ENCODE results near the gene LAMA4. TPM values are rescaled to one million over a fixed set of nuclear protein-coding genes. Genes with fewer than 3 reads are reported as not detected.

LAMA4 gene
- total and polyA plus RNA-seq, 2 donors = 101 to 426 TPM

GRCh38 chr6:112286500-112287144 lies 32.3 kb upstream of the LAMA4 start:
- DNase-seq (ENCODE audit: extremely low spot score) = no peak
- Histone ChIP-seq H3K4me3 (ENCODE audit: low read depth, low read length) (no peak overlapping the region), H3K36me3 (ENCODE audit: insufficient read depth) (no peaks in the 10 kb centered on the region), H3K27ac (ENCODE audit: low read depth) (no peak overlapping the region), H3K4me1 (ENCODE audit: insufficient read depth) (no peaks in the 10 kb centered on the region)
- 39% methylated on average over 1 of the region's 1 CpG for WGBS

GRCh38 chr6:112286010-112286409 lies 31.6 kb upstream of the LAMA4 start:
- no peak overlapping the region for H3K4me3 ChIP-seq (ENCODE audit: low read depth, low read length)
- no peak for DNase-seq (ENCODE audit: extremely low spot score)
- 85% methylated on average over 2 of the region's 2 CpGs for WGBS
- no peaks in the 10 kb centered on the region for H3K4me1 ChIP-seq (ENCODE audit: insufficient read depth)
- no peak overlapping the region for H3K27ac ChIP-seq (ENCODE audit: low read depth)
- no peaks in the 10 kb centered on the region for H3K36me3 ChIP-seq (ENCODE audit: insufficient read depth)

GRCh38 chr6:112284603-112285002 lies 30.2 kb upstream of the LAMA4 start:
- H3K4me1 ChIP-seq (ENCODE audit: insufficient read depth) = no peaks in the 10 kb centered on the region

DNA sequence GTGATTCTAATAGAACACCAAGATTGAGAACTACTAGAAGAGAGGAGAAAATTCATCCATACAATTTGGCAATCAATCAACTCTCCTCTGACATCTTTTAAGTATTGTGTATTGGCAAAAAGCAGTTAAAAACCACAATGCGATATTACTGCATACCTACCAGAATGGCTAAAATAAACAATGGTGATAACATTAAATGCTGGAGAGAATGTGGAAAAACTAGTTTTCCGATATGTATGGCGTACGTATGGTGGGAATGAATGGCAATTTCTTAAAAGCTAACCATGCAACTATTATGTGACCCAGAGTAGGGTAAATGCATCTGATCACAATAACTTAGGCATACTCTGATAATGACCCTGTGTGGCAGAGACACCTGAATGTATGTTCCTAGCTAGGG lies 29.3 kb upstream of the LAMA4 start:
- DNase-seq (ENCODE audit: extremely low spot score) = no peak
- H3K36me3 ChIP-seq (ENCODE audit: insufficient read depth) = no peaks in the 10 kb centered on the region
- no peaks in the 10 kb centered on the region for H3K4me1 ChIP-seq (ENCODE audit: insufficient read depth)
- WGBS = 86% methylated on average over 4 of the region's 4 CpGs
- no peak overlapping the region for H3K4me3 ChIP-seq (ENCODE audit: low read depth, low read length)
- no peak overlapping the region for H3K27ac ChIP-seq (ENCODE audit: low read depth)

More at GRCh38 chr6:112284603-112285002, 30.2 kb upstream of the LAMA4 start:
- Histone ChIP-seq H3K36me3 (ENCODE audit: insufficient read depth) (no peaks in the 10 kb centered on the region), H3K4me3 (ENCODE audit: low read depth, low read length) (no peak overlapping the region), H3K27ac (ENCODE audit: low read depth) (no peak overlapping the region)
- no peak for DNase-seq (ENCODE audit: extremely low spot score)

DNA sequence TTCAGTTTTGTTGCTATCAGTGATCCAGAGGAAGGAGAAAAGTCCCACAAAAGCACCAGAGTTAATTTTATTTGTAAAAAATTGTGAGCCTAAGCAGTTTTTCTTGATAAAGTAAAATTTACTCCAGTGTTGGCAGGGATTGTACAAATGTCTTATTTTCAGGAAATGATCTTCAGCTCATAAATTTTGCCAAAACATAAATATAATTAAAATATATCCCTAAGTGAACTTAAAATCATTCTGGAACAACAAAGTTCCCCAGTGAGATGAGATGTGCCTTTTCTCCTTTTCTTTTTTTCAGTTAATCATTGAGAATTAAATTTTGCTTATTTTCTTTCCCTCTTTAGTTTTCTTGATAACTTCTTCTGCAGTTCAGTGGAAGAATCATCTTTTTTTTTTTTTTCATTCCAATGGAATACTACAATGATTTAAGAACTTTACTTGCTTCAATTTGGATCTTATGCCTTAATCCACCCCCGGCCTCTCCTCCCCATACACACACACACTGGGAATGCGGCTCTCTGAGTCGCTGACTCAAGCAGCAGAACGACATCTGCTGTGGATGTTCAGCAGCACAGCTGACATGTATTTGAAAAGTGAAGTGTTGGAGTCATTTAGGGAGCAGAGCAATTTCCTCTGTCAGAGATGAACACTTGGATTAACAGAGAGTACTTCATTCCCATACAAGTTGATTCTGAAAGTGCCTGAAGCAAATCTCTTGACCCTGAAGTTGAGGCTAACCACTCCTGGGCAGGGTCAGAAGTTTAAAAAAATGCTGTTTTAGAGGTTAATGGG lies 27.7 kb upstream of the LAMA4 start:
- no peak overlapping the region for H3K27ac ChIP-seq (ENCODE audit: low read depth)
- no peaks in the 10 kb centered on the region for H3K36me3 ChIP-seq (ENCODE audit: insufficient read depth)
- H3K4me1 ChIP-seq (ENCODE audit: insufficient read depth) = no peaks in the 10 kb centered on the region
- DNase-seq (ENCODE audit: extremely low spot score) = no peak
- 16% methylated on average over 4 of the region's 4 CpGs for WGBS
- H3K4me3 ChIP-seq (ENCODE audit: low read depth, low read length) = no peak overlapping the region

- no peak overlapping the region for H3K4me3 ChIP-seq (ENCODE audit: low read depth, low read length)
- DNase-seq (ENCODE audit: extremely low spot score) = no peak
- H3K36me3 ChIP-seq (ENCODE audit: insufficient read depth) = no peaks in the 10 kb centered on the region
- WGBS = 37% methylated on average over 5 of the region's 5 CpGs
- no peak overlapping the region for H3K27ac ChIP-seq (ENCODE audit: low read depth)
- H3K4me1 ChIP-seq (ENCODE audit: insufficient read depth) = no peaks in the 10 kb centered on the region
Observed at GRCh38 chr6:112279031-112279935, 24.9 kb upstream of the LAMA4 start.

DNA sequence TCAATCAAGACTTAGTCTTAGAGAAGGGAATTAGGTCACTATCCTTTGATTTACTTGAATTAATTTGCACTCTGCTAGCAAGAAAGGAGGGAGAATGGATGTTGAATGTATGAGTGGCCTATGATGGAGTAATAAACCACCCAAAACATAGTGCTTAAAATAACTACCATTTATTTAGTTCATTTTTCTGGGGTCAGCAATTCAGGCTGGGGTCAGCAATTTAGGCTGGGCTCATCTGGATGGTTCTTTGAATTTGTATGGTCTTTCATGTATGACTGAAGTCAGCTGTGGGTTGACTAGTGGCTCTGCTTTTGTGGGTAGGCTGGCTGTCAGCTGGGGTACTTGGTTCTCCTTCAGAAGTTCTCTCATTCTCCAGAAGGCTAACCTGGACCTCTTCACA lies 21.0 kb upstream of the LAMA4 start:
- Histone ChIP-seq H3K4me1 (ENCODE audit: insufficient read depth) (no peaks in the 10 kb centered on the region), H3K27ac (ENCODE audit: low read depth) (no peak overlapping the region), H3K4me3 (ENCODE audit: low read depth, low read length) (no peak overlapping the region), H3K36me3 (ENCODE audit: insufficient read depth) (no peaks in the 10 kb centered on the region)
- DNase-seq (ENCODE audit: extremely low spot score) = no peak

GRCh38 chr6:112274774-112275173 lies 20.4 kb upstream of the LAMA4 start:
- Histone ChIP-seq H3K4me3 (ENCODE audit: low read depth, low read length) (no peak overlapping the region), H3K36me3 (ENCODE audit: insufficient read depth) (no peaks in the 10 kb centered on the region), H3K27ac (ENCODE audit: low read depth) (no peak overlapping the region), H3K4me1 (ENCODE audit: insufficient read depth) (peaks cover 2% of the 10 kb centered on the region)
- no peak for DNase-seq (ENCODE audit: extremely low spot score)
- 68% methylated on average over 1 of the region's 1 CpG for WGBS

DNA sequence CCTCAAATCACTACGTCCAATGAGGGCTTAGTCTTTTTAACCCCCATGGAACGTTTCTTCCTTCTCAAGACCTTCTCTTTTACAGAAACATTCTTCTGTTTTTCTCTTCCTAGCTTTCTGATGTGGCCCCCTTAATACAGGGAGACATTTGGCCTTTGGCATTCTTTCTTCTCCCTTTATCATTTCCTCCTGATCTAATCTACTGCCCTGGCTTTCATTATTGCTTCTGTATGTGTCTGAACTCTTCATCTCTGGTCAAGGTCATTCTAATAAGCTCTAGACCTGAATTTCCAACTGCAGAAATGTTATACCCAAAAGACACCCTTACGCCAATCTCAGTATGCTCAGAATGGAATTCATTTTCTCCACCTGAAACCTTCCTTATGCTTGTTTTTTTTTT lies 18.4 kb upstream of the LAMA4 start:
- Histone ChIP-seq H3K27ac (ENCODE audit: low read depth) (no peak overlapping the region), H3K4me3 (ENCODE audit: low read depth, low read length) (no peak overlapping the region), H3K4me1 (ENCODE audit: insufficient read depth) (peaks cover 2% of the 10 kb centered on the region), H3K36me3 (ENCODE audit: insufficient read depth) (no peaks in the 10 kb centered on the region)
- no peak for DNase-seq (ENCODE audit: extremely low spot score)
- 96% methylated on average over 3 of the region's 3 CpGs for WGBS

- DNase-seq (ENCODE audit: extremely low spot score) = no peak
- Histone ChIP-seq H3K4me1 (ENCODE audit: insufficient read depth) (peaks cover 2% of the 10 kb centered on the region), H3K4me3 (ENCODE audit: low read depth, low read length) (no peak overlapping the region), H3K36me3 (ENCODE audit: insufficient read depth) (no peaks in the 10 kb centered on the region), H3K27ac (ENCODE audit: low read depth) (no peak overlapping the region)
- WGBS = 97% methylated on average over 1 of the region's 1 CpG
Observed at GRCh38 chr6:112270756-112271155, 16.4 kb upstream of the LAMA4 start.

DNA sequence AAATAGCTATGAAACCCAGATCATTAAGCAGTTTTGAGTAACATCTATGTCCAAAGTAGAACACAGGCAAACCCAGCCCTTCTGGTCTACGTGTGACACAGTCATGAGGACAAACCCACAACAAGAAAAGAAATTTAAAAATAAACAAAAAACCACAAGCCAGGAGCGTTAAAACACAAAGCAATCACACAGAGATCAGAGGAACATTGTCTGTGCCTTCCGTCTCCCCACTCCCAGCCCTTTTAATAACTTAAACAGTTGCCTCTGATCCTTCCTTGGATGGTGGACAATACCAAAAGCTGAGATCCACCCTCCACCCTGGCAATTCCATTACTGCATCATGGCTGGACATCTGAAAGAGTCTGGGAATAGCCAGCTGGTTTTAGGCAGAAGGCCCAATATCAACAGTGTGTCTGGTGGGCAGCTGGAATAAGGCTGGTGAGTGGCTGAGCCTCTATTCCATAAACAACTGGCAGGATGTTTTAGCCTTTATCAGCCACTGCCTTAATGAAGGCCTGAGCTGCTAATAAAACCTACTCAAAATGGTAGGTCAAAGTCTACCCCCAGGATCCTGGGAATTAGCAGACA lies 15.7 kb upstream of the LAMA4 start:
- WGBS = 77% methylated on average over 3 of the region's 3 CpGs
- no peak for DNase-seq (ENCODE audit: extremely low spot score)
- no peak overlapping the region for H3K27ac ChIP-seq (ENCODE audit: low read depth)
- H3K4me3 ChIP-seq (ENCODE audit: low read depth, low read length) = no peak overlapping the region
- H3K4me1 ChIP-seq (ENCODE audit: insufficient read depth) = peaks cover 2% of the 10 kb centered on the region
- no peaks in the 10 kb centered on the region for H3K36me3 ChIP-seq (ENCODE audit: insufficient read depth)

DNA sequence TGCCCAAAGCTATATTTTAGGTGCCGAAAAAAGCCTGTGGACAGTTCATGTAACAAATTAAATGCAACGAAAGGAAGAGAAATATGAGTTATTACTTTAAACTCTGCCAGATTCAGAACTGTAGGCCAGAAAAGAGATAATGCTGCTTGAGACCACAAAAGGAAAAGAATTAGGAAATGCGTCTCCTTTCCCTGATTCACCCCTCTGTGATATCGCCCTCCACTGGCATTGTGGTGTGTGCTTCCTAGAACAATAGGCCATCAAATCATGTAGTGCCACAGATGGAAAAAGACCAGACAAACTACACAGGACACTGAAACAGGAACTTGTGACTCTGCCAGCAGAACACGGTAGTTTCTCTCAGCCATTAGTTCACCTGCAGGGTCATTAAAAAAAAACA lies 14.7 kb upstream of the LAMA4 start:
- H3K4me1 ChIP-seq (ENCODE audit: insufficient read depth) = peaks cover 2% of the 10 kb centered on the region
- H3K4me3 ChIP-seq (ENCODE audit: low read depth, low read length) = no peak overlapping the region
- no peak for DNase-seq (ENCODE audit: extremely low spot score)
- no peak overlapping the region for H3K27ac ChIP-seq (ENCODE audit: low read depth)
- 31% methylated on average over 5 of the region's 5 CpGs for WGBS
- H3K36me3 ChIP-seq (ENCODE audit: insufficient read depth) = no peaks in the 10 kb centered on the region

DNA sequence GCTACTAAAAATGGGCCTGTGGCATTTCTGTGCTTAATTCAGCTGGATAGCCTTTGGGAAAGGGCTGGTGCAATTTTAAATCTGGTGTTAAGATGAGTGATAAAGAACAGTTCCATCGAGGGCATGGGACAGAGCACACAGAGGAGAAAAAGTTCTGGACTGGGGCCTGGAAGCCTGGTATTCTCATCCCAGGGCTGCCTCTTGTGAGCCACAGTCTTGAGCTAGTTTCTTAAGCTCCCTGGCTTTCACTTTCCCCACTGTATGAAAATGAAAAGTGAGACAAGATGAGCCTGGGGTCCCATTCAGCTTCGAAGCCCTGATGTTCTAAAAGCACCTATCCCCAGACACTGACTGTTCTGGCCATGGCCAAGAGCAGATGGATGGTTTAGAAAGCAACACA lies 14.3 kb upstream of the LAMA4 start:
- Histone ChIP-seq H3K4me3 (ENCODE audit: low read depth, low read length) (no peak overlapping the region), H3K4me1 (ENCODE audit: insufficient read depth) (peaks cover 2% of the 10 kb centered on the region), H3K27ac (ENCODE audit: low read depth) (no peak overlapping the region), H3K36me3 (ENCODE audit: insufficient read depth) (no peaks in the 10 kb centered on the region)
- DNase-seq (ENCODE audit: extremely low spot score) = no peak
- WGBS = 50% methylated on average over 2 of the region's 2 CpGs
